Right lobe of liver (tissue), 6 donors: ENCODE results near the gene LRRC41. TPM values are rescaled to one million over a fixed set of nuclear protein-coding genes. Genes with fewer than 3 reads are reported as not detected.

Source experiments
- ATAC-seq, 4 donors: fragments of 200-7000 bp; cut with Tn5 transposase; one replicate each; pipeline ENCODE4 v1.9.1; 2020; ENCODE audit warnings: mild to moderate bottlenecking in 4 of 4, moderate library complexity in 4 of 4
- DNase-seq, 3 donors: peaks; one replicate each; pipeline ENCODE4 v3.0.0-alpha.2; 2020
- H3K27ac ChIP-seq, 3 donors: fragments of 200-600 bp; one replicate each; pipeline ENCODE4 v1.8.0; 2022
- H3K27me3 ChIP-seq, 2 donors: fragments of 200-600 bp; one replicate each; pipeline ENCODE4 v1.8.0; 2022
- H3K36me3 ChIP-seq, 4 donors: fragments of 200-600 bp; sonication (generic) in 1 of 4; one replicate each; pipeline versions ENCODE4 v1.5.1 to v1.8.0; 2017 to 2022; ENCODE audit warnings: control low read depth in 1 of 4
- H3K4me1 ChIP-seq, 4 donors: fragments of 200-600 bp; sonication (generic) in 1 of 4; one replicate each; pipeline versions ENCODE4 v1.5.1 to v1.8.0; 2017 to 2022; ENCODE audit warnings: control low read depth in 1 of 4
- H3K4me3 ChIP-seq, 3 donors: fragments of 200-600 bp; one replicate each; pipeline ENCODE4 v1.8.0; 2022
- H3K9me3 ChIP-seq, 4 donors: fragments of 200-600 bp; sonication (generic) in 1 of 4; one replicate each; pipeline versions ENCODE4 v1.5.1 to v1.8.0; 2017 to 2022; ENCODE audit warnings: control low read depth in 1 of 4
- POLR2A ChIP-seq: fragments of 450-650 bp; IDR thresholded peaks from one replicate; pipeline ENCODE4 v1.6.1; 2017; ENCODE audit warnings: antibody characterized with exemption, mild to moderate bottlenecking
- WGBS: methylation state at CpG from one replicate; pipeline ENCODE4 v1.1.6; 2018; ENCODE audit warnings: low coverage, low lambda C conversion rate; ENCODE audit not compliant: insufficient coverage; ENCODE audit errors: missing lambda C conversion rate; 5-methylcytosine and 5-hydroxymethylcytosine counted together
- intact Hi-C, 2 donors: fragments of 100-400 bp; cut with DNase I; formaldehyde crosslinking; loops; one replicate each; pipeline versions ENCODE4 v1.11.2 to v1.14.1; 2022
- total RNA-seq, 6 experiments: library from RNA; depleted of rRNA in 2 of 6; stranded (reverse); fragments of >200 nt in 2 of 6; fragmentation: NEBNext Ultra II Directional in 3 of 6; extraction: Animal tissue kit (Norgen Biotek cat#: 25700) in 3 of 6; gene quantifications; one replicate each; pipeline versions ENCODE4 v1.1.0 to v1.2.4, GENCODE V29; 2016 to 2023
- TF ChIP-seq, protein P1 (sequence below), 4 donors: fragments of 200-600 bp in 3 of 4; fragments of 450-650 bp in 1 of 4; IDR thresholded peaks; one replicate each; pipeline versions ENCODE4 v1.5.1 to v1.8.0; 2016 to 2022; ENCODE audit warnings: antibody characterized with exemption in 4 of 4, mild to moderate bottlenecking in 2 of 4
- donor health status: DM: no; HTN: yes; CAD: no.
- donor health status: DM: no; HTN: no; CAD: no.
- donor health status: DM: no; HTN: no; CAD: no.
- donor health status: DM: no; HTN: yes; CAD: no.
- donor health status: DM: no; HTN: yes; CAD: no.

The LRRC41 gene
- total RNA-seq, 6 experiments from 2014 or later = 24.4 to 37.0 (median 29.0) TPM

DNA sequence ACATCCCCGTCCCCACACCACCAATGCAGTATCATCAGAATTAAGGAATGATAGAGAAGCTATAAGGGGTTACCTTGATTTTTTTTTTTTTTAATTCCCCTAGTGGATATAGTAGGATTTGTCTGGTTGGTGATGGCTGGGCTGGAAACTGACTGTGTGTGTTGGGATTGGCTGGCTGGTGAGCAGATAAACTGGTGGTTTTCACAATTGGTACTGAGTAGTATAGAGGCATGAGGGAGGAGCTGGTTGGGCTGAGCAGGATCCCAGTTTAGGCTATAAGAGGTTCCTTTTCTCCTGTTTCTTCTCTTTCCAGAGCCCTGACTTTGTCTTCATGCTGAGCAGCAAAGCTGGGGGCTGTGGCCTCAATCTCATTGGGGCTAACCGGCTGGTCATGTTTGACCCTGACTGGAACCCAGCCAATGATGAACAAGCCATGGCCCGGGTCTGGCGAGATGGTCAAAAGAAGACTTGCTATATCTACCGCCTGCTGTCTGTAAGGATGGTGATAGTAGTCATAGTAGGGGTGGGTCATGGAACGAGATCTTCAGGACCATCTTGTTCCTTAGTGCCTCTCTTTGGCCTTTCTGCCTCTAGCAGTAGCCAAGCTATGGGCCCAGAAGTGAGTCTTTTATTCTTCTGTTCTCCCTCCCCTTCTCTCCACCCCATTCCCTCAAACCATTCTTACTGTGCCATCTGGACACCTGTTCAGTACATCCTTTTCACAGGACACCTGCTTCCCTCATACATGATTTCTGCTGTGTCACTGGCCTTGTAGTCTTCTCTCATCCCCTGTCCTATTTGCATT lies 29.0 kb downstream of the LRRC41 start:
- 92% methylated on average over 4 of the region's 6 CpGs for WGBS
- TF ChIP-seq POLR2A = no peak
- TF ChIP-seq, protein P1, sequence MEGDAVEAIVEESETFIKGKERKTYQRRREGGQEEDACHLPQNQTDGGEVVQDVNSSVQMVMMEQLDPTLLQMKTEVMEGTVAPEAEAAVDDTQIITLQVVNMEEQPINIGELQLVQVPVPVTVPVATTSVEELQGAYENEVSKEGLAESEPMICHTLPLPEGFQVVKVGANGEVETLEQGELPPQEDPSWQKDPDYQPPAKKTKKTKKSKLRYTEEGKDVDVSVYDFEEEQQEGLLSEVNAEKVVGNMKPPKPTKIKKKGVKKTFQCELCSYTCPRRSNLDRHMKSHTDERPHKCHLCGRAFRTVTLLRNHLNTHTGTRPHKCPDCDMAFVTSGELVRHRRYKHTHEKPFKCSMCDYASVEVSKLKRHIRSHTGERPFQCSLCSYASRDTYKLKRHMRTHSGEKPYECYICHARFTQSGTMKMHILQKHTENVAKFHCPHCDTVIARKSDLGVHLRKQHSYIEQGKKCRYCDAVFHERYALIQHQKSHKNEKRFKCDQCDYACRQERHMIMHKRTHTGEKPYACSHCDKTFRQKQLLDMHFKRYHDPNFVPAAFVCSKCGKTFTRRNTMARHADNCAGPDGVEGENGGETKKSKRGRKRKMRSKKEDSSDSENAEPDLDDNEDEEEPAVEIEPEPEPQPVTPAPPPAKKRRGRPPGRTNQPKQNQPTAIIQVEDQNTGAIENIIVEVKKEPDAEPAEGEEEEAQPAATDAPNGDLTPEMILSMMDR (IDR thresholded peaks at IDR 0.05) = no peak
- H3K27me3 ChIP-seq = no peaks in the 10 kb centered on the region

DNA sequence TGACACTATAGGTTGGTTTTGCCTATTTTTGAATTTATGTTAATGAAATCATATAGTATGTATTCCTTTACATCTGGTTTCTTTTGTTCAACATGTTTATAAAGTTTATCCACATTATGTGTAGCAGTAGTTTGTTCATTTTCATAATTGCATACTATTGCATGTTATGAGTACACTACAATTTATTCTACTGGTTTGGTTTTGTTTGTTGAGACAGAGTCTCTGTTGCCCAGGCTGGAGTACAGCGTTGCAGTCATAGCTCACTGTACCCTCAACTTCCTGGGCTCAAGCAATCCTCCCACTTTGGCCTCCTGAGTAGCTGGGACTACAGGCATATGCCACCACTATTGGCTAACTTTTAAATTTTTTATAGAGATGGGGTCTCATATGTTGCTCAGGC lies 34.8 kb downstream of the LRRC41 start:
- 100% methylated on average over 1 of the region's 1 CpG for WGBS
- no peak for ATAC-seq
- Histone ChIP-seq H3K27ac (no peak overlapping the region), H3K4me1 (no peaks in the 10 kb centered on the region), H3K4me3 (no peak overlapping the region), H3K27me3 (no peaks in the 10 kb centered on the region), H3K36me3 (no peaks in the 10 kb centered on the region), H3K9me3 (no peaks in the 10 kb centered on the region)
- no peak for DNase-seq
- TF ChIP-seq, protein P1 (IDR thresholded peaks at IDR 0.05) = no peak
- no peak for TF ChIP-seq POLR2A
- intact Hi-C loops = no loop called here

More for the DNA sequence above, 29.0 kb downstream of the LRRC41 start:
- Histone ChIP-seq H3K4me1 (no peaks in the 10 kb centered on the region), H3K27ac (no peak overlapping the region), H3K9me3 (no peaks in the 10 kb centered on the region), H3K36me3 (no peaks in the 10 kb centered on the region), H3K4me3 (no peak overlapping the region)
- intact Hi-C loops = no loop called here
- ATAC-seq = no peak
- DNase-seq = no peak

DNA sequence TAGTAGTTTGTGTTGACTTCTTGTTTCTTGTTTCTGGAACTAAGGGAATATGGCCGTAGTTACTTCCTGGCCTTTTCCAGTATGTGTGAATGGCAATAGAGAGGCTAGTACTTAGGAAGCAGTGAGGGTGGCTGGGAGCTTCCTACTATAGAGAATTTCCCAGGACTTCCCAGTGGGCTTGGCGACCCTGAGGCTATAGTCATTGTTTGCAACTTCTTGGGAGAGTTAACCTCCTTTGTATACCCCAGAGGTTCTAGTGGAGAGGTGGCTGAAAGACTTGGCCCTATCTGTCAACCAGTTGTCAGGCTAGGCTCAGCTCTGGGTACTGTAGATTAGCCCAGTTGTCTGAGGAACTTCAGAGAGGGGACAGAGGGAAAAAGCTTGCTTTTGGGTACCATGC lies 40.3 kb downstream of the LRRC41 start:
- ATAC-seq = no peak
- intact Hi-C loops = no loop called here
- Histone ChIP-seq H3K27ac (no peak overlapping the region), H3K9me3 (no peaks in the 10 kb centered on the region), H3K27me3 (no peaks in the 10 kb centered on the region), H3K36me3 (no peaks in the 10 kb centered on the region), H3K4me3 (no peak overlapping the region), H3K4me1 (no peaks in the 10 kb centered on the region)
- WGBS = 100% methylated on average over 1 of the region's 2 CpGs
- no peak for TF ChIP-seq POLR2A
- TF ChIP-seq, protein P1 (IDR thresholded peaks at IDR 0.05) = no peak
- no peak for DNase-seq

DNA sequence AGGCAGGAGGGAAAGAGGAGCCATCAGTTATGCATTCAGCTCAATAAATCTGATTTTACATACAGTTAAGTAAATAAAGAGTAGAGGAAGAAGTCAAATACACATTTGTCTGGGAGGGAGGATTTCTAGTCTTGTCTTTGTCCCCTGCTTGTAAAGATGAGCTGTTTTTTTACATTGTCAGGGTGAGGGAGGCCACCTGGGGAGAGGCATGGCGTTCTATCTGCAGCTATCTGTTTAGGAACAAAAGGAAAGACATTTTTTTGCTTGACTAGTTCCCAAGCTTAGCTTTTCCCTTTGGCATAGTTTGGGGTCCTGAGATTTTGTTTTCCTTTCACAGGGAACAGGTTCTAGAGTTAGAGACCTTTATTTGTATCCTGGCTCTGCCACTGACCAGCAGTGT lies 40.9 kb downstream of the LRRC41 start:
- TF ChIP-seq, protein P1 (IDR thresholded peaks at IDR 0.05) = no peak
- TF ChIP-seq POLR2A = no peak
- H3K27ac ChIP-seq = no peak overlapping the region
- DNase-seq (no peak), ATAC-seq (no peak)
- H3K4me1 ChIP-seq = no peaks in the 10 kb centered on the region
- no peaks in the 10 kb centered on the region for H3K9me3 ChIP-seq
- intact Hi-C loops = no loop called here
- no peaks in the 10 kb centered on the region for H3K27me3 ChIP-seq
- H3K4me3 ChIP-seq = no peak overlapping the region
- 100% methylated on average over 1 of the region's 1 CpG for WGBS
- H3K36me3 ChIP-seq = no peaks in the 10 kb centered on the region
